ENCODE data around the gene C3orf20.

DNA sequence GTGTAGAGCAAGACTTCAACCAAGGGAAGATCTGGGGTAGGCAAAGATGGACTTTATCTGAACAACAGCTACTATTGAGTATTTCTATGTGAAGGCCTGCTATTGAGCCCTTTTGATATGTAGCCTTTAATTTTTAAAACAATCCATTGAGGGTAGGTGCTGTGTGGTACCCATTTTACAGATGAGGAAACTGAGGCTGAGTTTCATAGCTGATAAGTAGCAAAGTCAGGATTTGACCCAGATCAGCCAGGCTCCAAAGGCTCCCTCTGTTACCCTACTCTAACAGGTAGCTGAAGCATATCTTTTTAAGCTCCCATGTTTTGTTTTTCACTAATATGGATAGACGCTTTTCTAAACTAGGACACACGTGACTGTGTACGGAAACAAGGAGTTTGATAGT is 141.4 kb downstream of the C3orf20 start:
- TF ChIP-seq EZH2 (IDR thresholded peaks at IDR 0.05; ENCODE audit: borderline replicate concordance, insufficient read depth, low read length, poor library complexity, severe bottlenecking) (no peak), TAF1 (IDR thresholded peaks at IDR 0.05; ENCODE audit: low read depth) (no peak), SMC3 (conservative IDR thresholded peaks at IDR 0.05; ENCODE audit: poor library complexity) (no peak), RAD21 (conservative IDR thresholded peaks at IDR 0.05) (no peak), POLR2AphosphoS5 (IDR thresholded peaks at IDR 0.05) (no peak), MXI1 (conservative IDR thresholded peaks at IDR 0.05; ENCODE audit: poor library complexity, severe bottlenecking) (no peak)
- TF ChIP-seq, protein P1, sequence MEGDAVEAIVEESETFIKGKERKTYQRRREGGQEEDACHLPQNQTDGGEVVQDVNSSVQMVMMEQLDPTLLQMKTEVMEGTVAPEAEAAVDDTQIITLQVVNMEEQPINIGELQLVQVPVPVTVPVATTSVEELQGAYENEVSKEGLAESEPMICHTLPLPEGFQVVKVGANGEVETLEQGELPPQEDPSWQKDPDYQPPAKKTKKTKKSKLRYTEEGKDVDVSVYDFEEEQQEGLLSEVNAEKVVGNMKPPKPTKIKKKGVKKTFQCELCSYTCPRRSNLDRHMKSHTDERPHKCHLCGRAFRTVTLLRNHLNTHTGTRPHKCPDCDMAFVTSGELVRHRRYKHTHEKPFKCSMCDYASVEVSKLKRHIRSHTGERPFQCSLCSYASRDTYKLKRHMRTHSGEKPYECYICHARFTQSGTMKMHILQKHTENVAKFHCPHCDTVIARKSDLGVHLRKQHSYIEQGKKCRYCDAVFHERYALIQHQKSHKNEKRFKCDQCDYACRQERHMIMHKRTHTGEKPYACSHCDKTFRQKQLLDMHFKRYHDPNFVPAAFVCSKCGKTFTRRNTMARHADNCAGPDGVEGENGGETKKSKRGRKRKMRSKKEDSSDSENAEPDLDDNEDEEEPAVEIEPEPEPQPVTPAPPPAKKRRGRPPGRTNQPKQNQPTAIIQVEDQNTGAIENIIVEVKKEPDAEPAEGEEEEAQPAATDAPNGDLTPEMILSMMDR (IDR thresholded peaks at IDR 0.05; ENCODE audit: poor library complexity, severe bottlenecking) = no peak
- TF ChIP-seq, protein P2, sequence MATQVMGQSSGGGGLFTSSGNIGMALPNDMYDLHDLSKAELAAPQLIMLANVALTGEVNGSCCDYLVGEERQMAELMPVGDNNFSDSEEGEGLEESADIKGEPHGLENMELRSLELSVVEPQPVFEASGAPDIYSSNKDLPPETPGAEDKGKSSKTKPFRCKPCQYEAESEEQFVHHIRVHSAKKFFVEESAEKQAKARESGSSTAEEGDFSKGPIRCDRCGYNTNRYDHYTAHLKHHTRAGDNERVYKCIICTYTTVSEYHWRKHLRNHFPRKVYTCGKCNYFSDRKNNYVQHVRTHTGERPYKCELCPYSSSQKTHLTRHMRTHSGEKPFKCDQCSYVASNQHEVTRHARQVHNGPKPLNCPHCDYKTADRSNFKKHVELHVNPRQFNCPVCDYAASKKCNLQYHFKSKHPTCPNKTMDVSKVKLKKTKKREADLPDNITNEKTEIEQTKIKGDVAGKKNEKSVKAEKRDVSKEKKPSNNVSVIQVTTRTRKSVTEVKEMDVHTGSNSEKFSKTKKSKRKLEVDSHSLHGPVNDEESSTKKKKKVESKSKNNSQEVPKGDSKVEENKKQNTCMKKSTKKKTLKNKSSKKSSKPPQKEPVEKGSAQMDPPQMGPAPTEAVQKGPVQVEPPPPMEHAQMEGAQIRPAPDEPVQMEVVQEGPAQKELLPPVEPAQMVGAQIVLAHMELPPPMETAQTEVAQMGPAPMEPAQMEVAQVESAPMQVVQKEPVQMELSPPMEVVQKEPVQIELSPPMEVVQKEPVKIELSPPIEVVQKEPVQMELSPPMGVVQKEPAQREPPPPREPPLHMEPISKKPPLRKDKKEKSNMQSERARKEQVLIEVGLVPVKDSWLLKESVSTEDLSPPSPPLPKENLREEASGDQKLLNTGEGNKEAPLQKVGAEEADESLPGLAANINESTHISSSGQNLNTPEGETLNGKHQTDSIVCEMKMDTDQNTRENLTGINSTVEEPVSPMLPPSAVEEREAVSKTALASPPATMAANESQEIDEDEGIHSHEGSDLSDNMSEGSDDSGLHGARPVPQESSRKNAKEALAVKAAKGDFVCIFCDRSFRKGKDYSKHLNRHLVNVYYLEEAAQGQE (IDR thresholded peaks at IDR 0.05; ENCODE audit: borderline replicate concordance) = no peak

All from neural cell (in vitro differentiated cells).